ENCODE data around the gene IRF5.

The IRF5 gene

GRCh38 chr7:128902761-128903585, 34.8 kb upstream of the IRF5 start:
- no peak overlapping the region for H3K4me3 ChIP-seq (ENCODE audit: low read depth, low read length)
- no peak for TF ChIP-seq CTCF (IDR thresholded peaks at IDR 0.05; ENCODE audit: low read depth, low read length)

- no peak for TF ChIP-seq CTCF (IDR thresholded peaks at IDR 0.05; ENCODE audit: low read depth, low read length)
- no peak overlapping the region for H3K4me3 ChIP-seq (ENCODE audit: low read depth, low read length)
Measured at GRCh38 chr7:128903621-128904361, 33.9 kb upstream of the IRF5 start.

- H3K4me3 ChIP-seq (ENCODE audit: low read depth, low read length), result no peak overlapping the region
- TF ChIP-seq CTCF (IDR thresholded peaks at IDR 0.05; ENCODE audit: low read depth, low read length), result no peak; the same call in none of the 2 replicates
Measured at GRCh38 chr7:128904381-128905197, 33.1 kb upstream of the IRF5 start.

GRCh38 chr7:128906001-128906765, 31.5 kb upstream of the IRF5 start:
- no peak for TF ChIP-seq CTCF (IDR thresholded peaks at IDR 0.05; ENCODE audit: low read depth, low read length)
- no peak overlapping the region for H3K4me3 ChIP-seq (ENCODE audit: low read depth, low read length)

GRCh38 chr7:128906766-128907559, 30.8 kb upstream of the IRF5 start:
- no peak for TF ChIP-seq CTCF (IDR thresholded peaks at IDR 0.05; ENCODE audit: low read depth, low read length)
- H3K4me3 ChIP-seq (ENCODE audit: low read depth, low read length), result no peak overlapping the region
